Stomach smooth muscle (tissue), 2 donors: ENCODE measurements around the gene OLIG3.

Source experiments
- H3K27ac ChIP-seq: one replicate; pipeline ENCODE4 v1.7.0; 2013; ENCODE audit warnings: mild to moderate bottlenecking, low read length, inconsistent platforms
- H3K27me3 ChIP-seq, 2 donors: one replicate each; pipeline ENCODE4 v1.7.0; 2013; ENCODE audit warnings: low read length in 2 of 2; ENCODE audit not compliant: insufficient read depth in 2 of 2, control insufficient read depth in 1 of 2
- H3K36me3 ChIP-seq, 2 donors: one replicate each; pipeline ENCODE4 v1.7.0; 2013; ENCODE audit warnings: low read length in 2 of 2; ENCODE audit not compliant: control insufficient read depth in 2 of 2, insufficient read depth in 2 of 2
- H3K4me1 ChIP-seq: one replicate; pipeline ENCODE4 v1.7.0; 2013; ENCODE audit warnings: low read length; ENCODE audit not compliant: control insufficient read depth, insufficient read depth
- H3K4me3 ChIP-seq, 2 donors: one replicate each; pipeline ENCODE4 v1.7.0; 2013; ENCODE audit warnings: low read length in 2 of 2
- H3K9ac ChIP-seq, 2 donors: one replicate each; pipeline ENCODE4 v1.7.0; 2013; ENCODE audit warnings: low read length in 2 of 2, mild to moderate bottlenecking in 1 of 2
- H3K9me3 ChIP-seq, 2 donors: one replicate each; pipeline ENCODE4 v1.7.0; 2013; ENCODE audit warnings: low read length in 2 of 2; ENCODE audit not compliant: control insufficient read depth in 2 of 2
- donor health status: healthy.
- donor health status: Pancreatic carcinoma.

Gene OLIG3

DNA sequence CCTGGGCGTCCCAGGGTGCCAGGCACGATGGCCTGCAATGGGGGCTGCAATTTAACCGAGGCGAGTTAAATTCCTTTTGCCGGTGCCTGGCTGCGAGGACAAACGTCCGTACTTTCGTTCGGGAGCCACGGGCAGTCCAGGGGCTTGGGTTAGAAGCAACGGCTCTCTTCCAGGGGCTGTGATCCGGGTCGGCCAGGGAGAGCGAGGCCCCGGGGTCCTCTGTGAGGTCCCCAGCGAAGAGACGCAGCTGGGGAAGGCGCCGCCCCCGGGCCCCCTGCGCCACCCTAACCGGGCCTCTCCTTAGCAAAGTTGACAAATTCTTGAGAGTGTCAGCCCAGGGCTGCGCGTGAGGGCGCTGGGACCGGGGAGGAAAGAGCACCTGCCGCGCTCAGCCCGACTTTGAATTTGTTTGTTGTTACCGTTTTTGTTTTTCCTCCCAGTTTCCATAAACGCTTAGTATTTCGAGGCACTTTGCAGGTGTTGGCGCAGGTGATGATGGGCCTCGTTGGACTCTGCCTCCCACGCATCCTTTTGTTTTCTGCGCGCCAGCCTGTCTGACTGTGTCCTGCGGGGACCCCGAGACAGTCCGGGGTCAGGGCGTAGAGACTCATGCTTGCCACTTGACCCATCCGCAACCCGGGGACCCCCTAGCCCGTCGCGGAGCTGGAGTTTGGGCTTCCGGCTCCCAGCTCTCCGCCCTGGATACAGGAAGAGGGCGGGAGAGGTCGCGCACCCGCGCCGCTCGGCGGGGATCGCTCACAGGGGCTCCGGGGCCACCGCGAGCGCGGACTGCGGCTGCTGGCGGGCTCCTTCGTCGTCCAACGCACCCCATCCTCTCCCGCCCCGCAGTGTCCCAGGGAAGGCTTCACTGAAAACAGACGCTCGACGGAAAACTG lies 5.8 kb downstream of the OLIG3 start:
- H3K36me3 ChIP-seq = no peaks in the 10 kb centered on the region
- peak overlapping the region in 1 of 2 donors; percentile 54 for H3K4me3 ChIP-seq
- H3K4me1 ChIP-seq = peaks cover 17% of the 10 kb centered on the region
- H3K9me3 ChIP-seq = peaks cover 0 to 8% of the 10 kb centered on the region in 2 donors
- H3K27me3 ChIP-seq = peaks cover 67 to 77% of the 10 kb centered on the region in 2 donors
- H3K27ac ChIP-seq = no peak overlapping the region
- H3K9ac ChIP-seq = no peak overlapping the region

DNA sequence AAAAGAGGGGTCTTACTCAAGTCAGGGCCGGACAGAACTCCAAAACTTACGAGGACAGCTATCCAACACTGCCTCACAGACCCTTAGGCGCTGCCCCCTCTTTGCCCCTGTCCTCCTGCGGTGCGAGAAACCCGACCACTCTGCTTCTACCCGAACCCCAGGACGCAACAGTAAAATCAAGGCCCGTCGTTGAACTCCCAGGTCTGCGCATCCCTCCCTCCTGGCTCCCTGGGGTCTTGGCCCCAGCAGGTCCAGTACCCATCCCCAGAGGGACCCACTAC lies 6.4 kb downstream of the OLIG3 start:
- Histone ChIP-seq H3K4me1 (peaks cover 12% of the 10 kb centered on the region), H3K36me3 (no peaks in the 10 kb centered on the region), H3K9ac (no peak overlapping the region), H3K27ac (no peak overlapping the region), H3K9me3 (peaks cover 0 to 8% of the 10 kb centered on the region in 2 donors), H3K4me3 (no peak overlapping the region), H3K27me3 (peaks cover 65 to 73% of the 10 kb centered on the region in 2 donors)

DNA sequence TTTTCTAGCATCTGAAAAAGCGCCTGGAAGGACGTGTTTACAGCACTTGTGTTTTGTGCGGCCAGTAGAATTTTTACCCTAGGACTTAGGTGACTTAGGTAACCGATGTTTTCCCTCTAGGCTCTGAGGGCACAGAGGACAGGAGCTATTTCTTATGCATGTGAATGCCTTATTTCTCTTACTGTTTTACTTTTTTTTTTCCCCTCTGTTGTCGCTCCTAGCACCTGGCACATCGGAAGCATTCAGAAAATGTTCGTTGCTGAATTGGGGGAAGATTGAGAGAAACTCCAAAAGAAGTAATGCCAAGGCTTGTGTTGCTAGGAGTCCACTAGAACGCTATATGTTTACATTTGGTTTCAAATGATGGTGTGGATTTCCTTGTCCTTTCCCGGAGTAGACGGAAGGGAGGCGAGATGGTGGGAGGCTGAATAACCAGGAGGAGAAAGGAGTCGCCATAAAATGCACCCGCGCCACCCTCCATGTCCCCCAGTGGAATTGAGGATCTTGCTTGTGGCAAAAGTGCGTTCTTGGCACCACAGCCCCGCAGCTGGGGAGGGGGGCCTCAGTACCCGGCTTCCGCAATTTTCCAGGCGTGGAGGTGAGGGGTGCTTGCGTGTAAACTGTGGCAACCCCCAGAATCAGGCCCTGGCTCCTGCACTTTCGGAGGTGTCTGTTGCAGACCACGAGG lies 6.9 kb downstream of the OLIG3 start:
- H3K27me3 ChIP-seq = peaks cover 63 to 69% of the 10 kb centered on the region in 2 donors
- H3K9me3 ChIP-seq = peaks cover 0 to 8% of the 10 kb centered on the region in 2 donors
- H3K9ac ChIP-seq = no peak overlapping the region

DNA sequence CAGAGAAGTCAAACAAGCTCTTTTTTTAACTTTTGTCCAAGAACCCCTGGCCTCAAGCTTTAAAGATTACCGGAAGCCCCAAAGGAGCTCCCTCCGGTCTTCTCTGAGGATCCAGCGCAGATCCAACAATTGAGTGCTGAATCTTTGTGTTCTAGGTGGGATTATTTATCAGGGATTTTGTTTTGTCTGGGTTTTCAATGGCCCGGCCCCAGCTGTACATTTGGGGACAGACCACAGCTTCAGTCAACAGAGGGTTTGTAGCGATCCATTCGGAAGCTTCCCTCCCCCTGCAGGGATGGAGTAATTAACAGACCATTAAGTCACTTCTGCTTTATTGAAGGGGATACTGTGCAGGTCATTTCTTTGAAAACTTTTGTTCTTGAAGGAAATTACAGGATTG lies 7.8 kb downstream of the OLIG3 start:
- no peak overlapping the region for H3K4me3 ChIP-seq
- no peaks in the 10 kb centered on the region for H3K36me3 ChIP-seq
- no peak overlapping the region for H3K9ac ChIP-seq
- H3K27ac ChIP-seq = no peak overlapping the region
- peaks cover 12% of the 10 kb centered on the region for H3K4me1 ChIP-seq
- peaks cover 0 to 8% of the 10 kb centered on the region in 2 donors for H3K9me3 ChIP-seq
- H3K27me3 ChIP-seq = peaks cover 57 to 60% of the 10 kb centered on the region in 2 donors

More for the DNA sequence above, 6.9 kb downstream of the OLIG3 start:
- peaks cover 12% of the 10 kb centered on the region for H3K4me1 ChIP-seq
- H3K36me3 ChIP-seq = no peaks in the 10 kb centered on the region
- no peak overlapping the region for H3K4me3 ChIP-seq
- H3K27ac ChIP-seq = no peak overlapping the region

DNA sequence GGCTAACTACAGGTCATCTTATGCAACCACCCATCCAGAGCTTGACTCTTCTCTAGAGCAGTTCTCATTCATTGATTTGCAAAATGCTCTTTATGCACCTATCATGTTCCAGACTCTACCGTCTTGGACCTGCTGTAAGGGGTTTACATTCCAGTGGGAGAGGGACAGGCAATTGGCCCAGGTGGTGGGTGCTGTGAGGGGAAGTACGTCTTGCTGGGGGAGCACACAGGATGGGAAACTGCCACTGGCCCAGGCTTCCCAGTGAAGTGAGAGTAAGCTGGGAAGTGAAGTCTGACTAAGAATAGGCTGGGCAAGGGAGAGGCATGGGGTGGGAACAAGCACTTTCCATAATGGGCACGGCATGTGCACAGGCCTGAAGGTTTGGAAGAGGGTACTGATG lies 13.8 kb downstream of the OLIG3 start:
- Histone ChIP-seq H3K27ac (no peak overlapping the region), H3K36me3 (no peaks in the 10 kb centered on the region), H3K4me3 (no peak overlapping the region), H3K27me3 (peaks cover 5 to 12% of the 10 kb centered on the region in 2 donors), H3K9me3 (peaks cover 0 to 2% of the 10 kb centered on the region in 2 donors), H3K4me1 (no peaks in the 10 kb centered on the region), H3K9ac (no peak overlapping the region)

DNA sequence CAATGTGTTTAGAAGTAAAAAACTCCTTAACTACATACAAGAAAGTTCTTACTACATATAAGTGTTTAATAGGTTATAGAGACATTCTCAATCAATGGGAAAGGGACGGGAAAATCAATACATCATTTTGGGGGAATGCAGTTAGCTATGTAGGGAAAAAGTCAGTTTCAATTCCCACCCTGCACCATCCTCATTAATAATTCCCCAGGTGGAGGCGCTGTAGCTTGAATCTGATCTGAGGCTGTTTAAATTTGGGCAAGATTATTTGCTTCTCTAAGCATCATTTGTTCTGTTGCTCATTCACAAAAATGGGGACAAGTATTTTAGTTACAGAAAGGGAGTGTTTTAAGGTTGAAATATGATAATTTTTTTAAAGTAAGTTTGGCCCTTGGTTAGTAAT lies 19.1 kb downstream of the OLIG3 start:
- H3K4me3 ChIP-seq = no peak overlapping the region
- no peak overlapping the region for H3K9ac ChIP-seq
- H3K9me3 ChIP-seq = peaks cover 0 to 2% of the 10 kb centered on the region in 2 donors
- no peaks in the 10 kb centered on the region for H3K36me3 ChIP-seq
- H3K27ac ChIP-seq = no peak overlapping the region
- peaks cover 3 to 4% of the 10 kb centered on the region in 2 donors for H3K27me3 ChIP-seq
- H3K4me1 ChIP-seq = no peaks in the 10 kb centered on the region

DNA sequence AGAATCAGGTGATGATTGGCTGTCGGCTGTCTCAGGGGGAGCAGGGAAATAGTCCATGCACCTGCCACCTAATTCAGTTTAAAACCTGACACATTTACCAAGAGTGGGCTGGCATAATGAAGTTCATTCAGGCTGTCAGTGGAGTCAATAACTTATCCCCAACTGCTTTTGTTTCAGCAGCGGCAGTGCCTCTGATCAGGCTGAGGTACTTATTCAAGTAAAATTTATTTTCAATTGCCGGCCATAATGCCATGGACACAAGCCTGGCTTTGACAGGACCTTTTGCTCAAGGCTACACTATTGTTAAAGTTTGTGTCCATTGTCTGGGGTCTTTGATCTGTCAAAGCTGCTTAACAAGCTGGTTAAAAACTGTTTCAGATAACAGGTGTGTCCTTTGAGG lies 20.6 kb downstream of the OLIG3 start:
- no peak overlapping the region for H3K27ac ChIP-seq

DNA sequence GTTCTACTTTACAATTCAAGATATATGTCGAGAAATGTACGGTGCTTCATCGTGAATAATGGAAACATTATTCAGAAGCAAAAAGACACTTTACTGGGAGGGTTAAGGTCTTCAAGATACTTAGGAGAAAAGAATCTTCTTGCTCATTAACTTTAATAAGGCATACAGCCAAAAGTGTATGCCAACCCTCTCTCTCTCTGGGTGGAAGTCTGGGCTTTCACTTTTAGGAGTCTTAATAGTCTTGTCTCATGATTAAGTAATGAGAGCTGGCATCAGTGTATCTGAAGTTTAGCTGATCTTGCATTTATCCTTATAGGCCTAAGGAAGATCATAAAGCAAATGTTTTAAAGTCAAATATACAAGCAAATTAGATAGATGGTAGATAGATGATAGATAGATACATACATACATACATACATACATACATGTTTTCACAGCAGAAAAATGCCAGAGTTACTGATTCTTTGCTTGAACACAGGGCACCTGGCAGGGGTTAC lies 21.5 kb downstream of the OLIG3 start:
- Histone ChIP-seq H3K4me3 (no peak overlapping the region), H3K27me3 (peaks cover 3 to 4% of the 10 kb centered on the region in 2 donors), H3K36me3 (no peaks in the 10 kb centered on the region), H3K4me1 (no peaks in the 10 kb centered on the region), H3K9me3 (no peaks in the 10 kb centered on the region), H3K27ac (no peak overlapping the region), H3K9ac (no peak overlapping the region)

More for the DNA sequence above, 20.6 kb downstream of the OLIG3 start:
- Histone ChIP-seq H3K9ac (no peak overlapping the region), H3K4me3 (no peak overlapping the region), H3K9me3 (no peaks in the 10 kb centered on the region), H3K36me3 (no peaks in the 10 kb centered on the region), H3K4me1 (no peaks in the 10 kb centered on the region), H3K27me3 (peaks cover 3 to 4% of the 10 kb centered on the region in 2 donors)

DNA sequence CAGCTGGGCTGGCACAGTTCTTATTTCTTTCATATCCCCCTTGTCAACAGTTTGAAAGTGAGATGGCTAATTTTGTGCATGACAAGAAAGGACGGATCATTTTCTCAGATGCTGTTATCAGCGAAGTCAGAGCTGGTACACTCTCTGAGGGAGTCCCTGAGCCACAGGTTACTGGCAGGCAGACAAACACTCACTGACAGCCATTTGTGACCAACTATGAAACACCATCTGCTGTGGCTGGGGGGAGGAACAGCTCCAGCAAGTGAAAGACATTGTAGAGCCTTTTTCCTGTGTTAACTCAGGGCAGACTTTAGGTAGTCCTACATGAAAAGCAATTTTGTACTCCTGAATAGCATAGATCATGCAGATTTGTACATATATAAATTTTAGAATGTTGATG lies 22.2 kb downstream of the OLIG3 start:
- Histone ChIP-seq H3K27me3 (peaks cover 3 to 4% of the 10 kb centered on the region in 2 donors), H3K4me3 (no peak overlapping the region), H3K9ac (no peak overlapping the region), H3K9me3 (no peaks in the 10 kb centered on the region), H3K27ac (no peak overlapping the region), H3K4me1 (no peaks in the 10 kb centered on the region), H3K36me3 (no peaks in the 10 kb centered on the region)

DNA sequence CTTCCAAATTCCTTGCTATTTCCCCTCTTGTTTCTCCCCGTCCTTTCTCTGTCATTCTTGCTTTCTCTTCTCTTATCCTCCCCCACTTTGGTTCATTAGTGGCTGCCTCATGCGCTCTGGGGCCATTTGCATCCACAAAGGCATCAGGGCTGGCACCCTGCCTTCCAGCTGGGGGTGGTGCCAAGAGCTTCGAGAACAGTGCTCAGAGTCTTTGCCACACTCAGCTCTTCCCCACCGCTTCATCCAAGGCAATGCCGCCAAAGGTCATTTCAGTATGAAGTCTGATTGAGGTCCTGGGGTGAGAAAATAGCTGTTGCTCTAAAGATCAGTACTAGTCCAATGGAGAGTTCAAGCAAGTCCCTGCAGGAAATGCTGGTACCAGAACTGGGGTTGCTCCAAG lies 22.7 kb downstream of the OLIG3 start:
- Histone ChIP-seq H3K4me1 (no peaks in the 10 kb centered on the region), H3K27me3 (peaks cover 2 to 3% of the 10 kb centered on the region in 2 donors), H3K4me3 (no peak overlapping the region), H3K9ac (no peak overlapping the region), H3K9me3 (no peaks in the 10 kb centered on the region), H3K36me3 (no peaks in the 10 kb centered on the region), H3K27ac (no peak overlapping the region)
